Keratinocyte (primary cell): ENCODE data around the gene KDM8. TPM values are rescaled to one million over a fixed set of nuclear protein-coding genes. Genes with fewer than 3 reads are reported as not detected.

Experiments used
- DNase-seq: peaks from one replicate; pipeline ENCODE4 v3.0.0-alpha.2; 2011; ENCODE audit warnings: low read depth, missing footprints, low spot score
- FAIRE-seq: peaks from 2 replicates; lab custom pipeline; 2011; peaks lifted over from hg19 to GRCh38; lab: Jason Lieb, UNC
- H2AFZ ChIP-seq: 2 replicates; pipeline ENCODE4 v1.6.0; 2012; ENCODE audit warnings: low read length, control low read depth, inconsistent platforms; ENCODE audit not compliant: control insufficient read depth
- H3K27ac ChIP-seq: 2 replicates; pipeline ENCODE4 v1.5.1; 2011; ENCODE audit warnings: low read length; ENCODE audit not compliant: control insufficient read depth, insufficient read depth
- H3K27me3 ChIP-seq: 3 replicates; pipeline ENCODE4 v1.6.0; 2011; ENCODE audit warnings: low read length; ENCODE audit not compliant: control insufficient read depth, insufficient read depth; ENCODE audit errors: extremely low read depth
- H3K36me3 ChIP-seq, 2 experiments: 2 replicates in 1 of 2; 3 replicates in 1 of 2; pipeline ENCODE4 v1.5.1; 2011; ENCODE audit warnings: low read length in 2 of 2, mild to moderate bottlenecking in 1 of 2; ENCODE audit not compliant: control insufficient read depth in 2 of 2, insufficient read depth in 2 of 2; ENCODE audit errors: extremely low read depth in 1 of 2
- H3K4me1 ChIP-seq: 3 replicates; pipeline ENCODE4 v1.5.1; 2011; ENCODE audit warnings: low read length; ENCODE audit not compliant: control insufficient read depth, insufficient read depth; ENCODE audit errors: extremely low read depth
- H3K4me2 ChIP-seq: 3 replicates; pipeline ENCODE4 v1.6.0; 2011; ENCODE audit warnings: low read depth, low read length; ENCODE audit not compliant: control insufficient read depth, insufficient read depth; ENCODE audit errors: extremely low read depth
- H3K4me3 ChIP-seq, 3 experiments: fragments of 200-600 bp in 1 of 3; sonication (generic) in 1 of 3; 2 replicates in 2 of 3; 3 replicates in 1 of 3; pipeline ENCODE4 v1.5.1; 2011 to 2016; ENCODE audit warnings: low read length in 3 of 3, mild to moderate bottlenecking in 3 of 3, control low read depth in 2 of 3, inconsistent platforms in 1 of 3, low read depth in 1 of 3, mixed read lengths in 1 of 3, mixed run types in 1 of 3, moderate library complexity in 1 of 3; ENCODE audit not compliant: control insufficient read depth in 2 of 3, insufficient read depth in 2 of 3; ENCODE audit errors: extremely low read depth in 1 of 3
- H3K79me2 ChIP-seq: 2 replicates; pipeline ENCODE4 v1.6.0; 2012; ENCODE audit warnings: low read length; ENCODE audit not compliant: control insufficient read depth, insufficient read depth
- H3K9ac ChIP-seq: 3 replicates; pipeline ENCODE4 v1.6.0; 2011; ENCODE audit warnings: low read length; ENCODE audit not compliant: control insufficient read depth, insufficient read depth; ENCODE audit errors: extremely low read depth
- H3K9me1 ChIP-seq: 3 replicates; pipeline ENCODE4 v1.6.0; 2011; ENCODE audit warnings: low read length; ENCODE audit not compliant: control insufficient read depth, insufficient read depth; ENCODE audit errors: extremely low read depth
- H3K9me3 ChIP-seq: 2 replicates; pipeline ENCODE4 v1.5.1; 2012; ENCODE audit warnings: low read depth, low read length; ENCODE audit not compliant: control insufficient read depth
- H4K20me1 ChIP-seq: 3 replicates; pipeline ENCODE4 v1.6.0; 2011; ENCODE audit warnings: low read length; ENCODE audit not compliant: control insufficient read depth, insufficient read depth; ENCODE audit errors: extremely low read depth
- EZH2 ChIP-seq: IDR thresholded peaks from one replicate; pipeline ENCODE4 v1.6.1; 2012; ENCODE audit warnings: inconsistent platforms, mild to moderate bottlenecking, low read length, moderate library complexity
- dilution Hi-C: fragments of 300-500 bp; cut with MboI; formaldehyde crosslinking; loops from one replicate; pipeline ENCODE4 v1.7.0; 2020; ENCODE audit warnings: low sequenced_read_pairs; ENCODE audit not compliant: extremely low pct_ligation_motif_present
- polyA plus RNA-seq, 5 experiments: library from polyadenylated mRNA; depleted of rRNA in 3 of 5; stranded (reverse) in 3 of 5; stranded (forward) in 1 of 5; unstranded in 1 of 5; fragments of >200 nt; gene quantifications; 1 replicate in 1 of 5; 2 replicates in 3 of 5; 3 replicates in 1 of 5; pipeline versions ENCODE4 v1.2.1 to v1.2.3, GENCODE V29; 2011 to 2012; ENCODE audit warnings: missing spikeins in 2 of 5, low read depth in 1 of 5, low replicate concordance in 1 of 5
- TF ChIP-seq, protein P1 (sequence below), 3 experiments: IDR thresholded peaks in 1 of 3; conservative IDR thresholded peaks in 1 of 3; optimal IDR thresholded peaks in 1 of 3; 2 replicates in 2 of 3; 3 replicates in 1 of 3; pipeline versions ENCODE3 to v1.5.1; 2011; ENCODE audit warnings: low read length in 3 of 3, mild to moderate bottlenecking in 3 of 3, moderate library complexity in 2 of 3, control low read depth in 1 of 3, inconsistent platforms in 1 of 3; ENCODE audit not compliant: insufficient read depth in 2 of 3; ENCODE audit errors: extremely low read depth in 1 of 3

The KDM8 gene
- polyA plus RNA-seq, 1 donor (not counting 4 experiments of a cell fraction or from before 2014, with no cell fraction given): 1.5 TPM

DNA sequence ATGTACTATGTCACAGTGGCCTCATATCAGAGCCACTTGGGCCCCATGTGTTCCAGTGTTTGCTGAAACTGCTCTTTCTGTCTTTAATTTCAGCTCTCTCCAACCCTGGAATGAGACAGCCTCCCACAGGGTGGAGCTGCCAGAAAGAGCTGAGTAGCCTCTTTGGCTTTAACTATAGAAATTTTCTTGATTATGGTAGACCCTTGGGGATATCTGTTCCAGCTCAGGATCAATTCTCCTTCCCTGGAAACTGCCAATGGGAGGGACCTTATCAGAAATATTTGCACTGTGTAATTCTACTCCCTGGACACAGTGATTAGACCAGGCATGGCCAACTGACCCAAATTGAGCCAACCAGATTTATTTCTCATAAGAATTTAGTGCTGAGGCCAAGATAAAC lies 39.0 kb upstream of the KDM8 start:
- Histone ChIP-seq H3K79me2 (no peaks in the 10 kb centered on the region), H3K4me3 (no peak overlapping the region), H3K4me1 (no peaks in the 10 kb centered on the region), H4K20me1 (no peaks in the 10 kb centered on the region), H3K27ac (no peak overlapping the region), H3K27me3 (no peaks in the 10 kb centered on the region), H2AFZ (no peak overlapping the region), H3K9me3 (peaks cover 2% of the 10 kb centered on the region), H3K9me1 (no peaks in the 10 kb centered on the region), H3K36me3 (no peaks in the 10 kb centered on the region), H3K9ac (no peak overlapping the region), H3K4me2 (no peak overlapping the region)
- DNase-seq (no peak), FAIRE-seq (no peak)
- dilution Hi-C loops: no loop called here
- TF ChIP-seq, protein P1, sequence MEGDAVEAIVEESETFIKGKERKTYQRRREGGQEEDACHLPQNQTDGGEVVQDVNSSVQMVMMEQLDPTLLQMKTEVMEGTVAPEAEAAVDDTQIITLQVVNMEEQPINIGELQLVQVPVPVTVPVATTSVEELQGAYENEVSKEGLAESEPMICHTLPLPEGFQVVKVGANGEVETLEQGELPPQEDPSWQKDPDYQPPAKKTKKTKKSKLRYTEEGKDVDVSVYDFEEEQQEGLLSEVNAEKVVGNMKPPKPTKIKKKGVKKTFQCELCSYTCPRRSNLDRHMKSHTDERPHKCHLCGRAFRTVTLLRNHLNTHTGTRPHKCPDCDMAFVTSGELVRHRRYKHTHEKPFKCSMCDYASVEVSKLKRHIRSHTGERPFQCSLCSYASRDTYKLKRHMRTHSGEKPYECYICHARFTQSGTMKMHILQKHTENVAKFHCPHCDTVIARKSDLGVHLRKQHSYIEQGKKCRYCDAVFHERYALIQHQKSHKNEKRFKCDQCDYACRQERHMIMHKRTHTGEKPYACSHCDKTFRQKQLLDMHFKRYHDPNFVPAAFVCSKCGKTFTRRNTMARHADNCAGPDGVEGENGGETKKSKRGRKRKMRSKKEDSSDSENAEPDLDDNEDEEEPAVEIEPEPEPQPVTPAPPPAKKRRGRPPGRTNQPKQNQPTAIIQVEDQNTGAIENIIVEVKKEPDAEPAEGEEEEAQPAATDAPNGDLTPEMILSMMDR (optimal IDR thresholded peaks at IDR 0.05 in 1 of 3, IDR thresholded peaks at IDR 0.05 in 1 of 3, conservative IDR thresholded peaks at IDR 0.05 in 1 of 3; ENCODE audit: extremely low read depth in 1 of 3, insufficient read depth in 2 of 3, low read length in 3 of 3): no peak
- TF ChIP-seq EZH2: no peak

DNA sequence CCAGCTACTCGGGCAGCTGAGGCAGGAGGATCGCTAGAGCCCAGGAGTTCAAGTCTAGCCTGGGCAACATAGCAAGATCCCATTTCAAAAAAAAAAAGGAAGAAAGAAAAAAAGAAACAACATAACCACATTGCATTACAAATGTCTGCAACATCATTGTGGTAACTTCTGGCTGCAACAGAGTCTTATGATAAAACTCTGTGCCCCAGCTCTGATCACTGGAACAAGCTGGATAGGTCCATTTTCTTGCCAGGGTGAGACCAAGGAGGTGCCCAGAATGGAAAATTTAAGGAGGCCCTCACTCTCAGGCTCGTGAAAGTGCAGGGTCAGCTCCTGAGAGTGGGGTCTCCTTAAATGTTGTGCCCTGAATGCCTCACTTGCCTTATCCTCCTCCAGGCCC lies 37.8 kb upstream of the KDM8 start:
- Histone ChIP-seq H3K4me1 (no peaks in the 10 kb centered on the region), H3K79me2 (no peaks in the 10 kb centered on the region), H3K4me3 (no peak overlapping the region), H3K27ac (no peak overlapping the region), H3K4me2 (no peak overlapping the region), H3K9me3 (peaks cover 2% of the 10 kb centered on the region), H4K20me1 (no peaks in the 10 kb centered on the region), H3K9me1 (no peaks in the 10 kb centered on the region), H2AFZ (no peak overlapping the region), H3K27me3 (no peaks in the 10 kb centered on the region), H3K36me3 (no peaks in the 10 kb centered on the region), H3K9ac (no peak overlapping the region)
- TF ChIP-seq, protein P1 (optimal IDR thresholded peaks at IDR 0.05 in 1 of 3, IDR thresholded peaks at IDR 0.05 in 1 of 3, conservative IDR thresholded peaks at IDR 0.05 in 1 of 3; ENCODE audit: extremely low read depth in 1 of 3, insufficient read depth in 2 of 3, low read length in 3 of 3): no peak
- TF ChIP-seq EZH2: no peak
- no peak for DNase-seq
- no peak for FAIRE-seq
- dilution Hi-C loops: no loop called here
